Stomach (tissue), 9 donors: ENCODE data around the gene MNAT1. TPM values are rescaled to one million over a fixed set of nuclear protein-coding genes. Genes with fewer than 3 reads are reported as not detected.
"Not testable (repeated sequence)": the region's sequence is repeated elsewhere in the genome, so short reads cannot be mapped to it uniquely, and the experiment has no call there.

Experiments
- DNase-seq, 2 donors: peaks; one replicate each; pipeline versions ENCODE4 v3.0.0 to v3.0.0-alpha.2; 2013 to 2019
- H3K27ac ChIP-seq, 5 donors: fragments of 200-600 bp in 4 of 5; sonication (generic) in 4 of 5; one replicate each; pipeline ENCODE4 v1.5.1; 2013 to 2019; ENCODE audit warnings: mild to moderate bottlenecking in 1 of 5, moderate library complexity in 1 of 5
- H3K27me3 ChIP-seq, 3 donors: fragments of 200-600 bp; sonication (generic); one replicate each; pipeline ENCODE4 v1.5.1; 2017 to 2019; ENCODE audit warnings: mixed run types in 1 of 3
- H3K36me3 ChIP-seq, 4 donors: fragments of 200-600 bp; sonication (generic); 1 replicate in 3 of 4; 2 replicates in 1 of 4; pipeline ENCODE4 v1.5.1; 2016 to 2019
- H3K4me1 ChIP-seq, 4 donors: fragments of 200-600 bp; sonication (generic); one replicate each; pipeline ENCODE4 v1.5.1; 2016 to 2019
- H3K4me3 ChIP-seq, 4 donors: fragments of 200-600 bp; sonication (generic) in 3 of 4; one replicate each; pipeline ENCODE4 v1.5.1; 2016 to 2019; ENCODE audit warnings: mild to moderate bottlenecking in 1 of 4
- H3K9me3 ChIP-seq, 4 donors: fragments of 200-600 bp; sonication (generic); one replicate each; pipeline ENCODE4 v1.5.1; 2016 to 2019
- CTCF ChIP-seq, 7 experiments: fragments of 450-650 bp in 4 of 7; fragments of 200-600 bp in 3 of 7; sonication (generic) in 3 of 7; IDR thresholded peaks; one replicate each; pipeline ENCODE4 v1.5.1; 2016 to 2019; ENCODE audit warnings: antibody characterized with exemption in 7 of 7, control low read depth in 2 of 7, mild to moderate bottlenecking in 1 of 7
- EP300 ChIP-seq: sonication (generic); formaldehyde crosslinking; IDR thresholded peaks from one replicate; pipeline ENCODE4 v1.6.1; 2017; ENCODE audit warnings: antibody characterized with exemption
- POLR2A ChIP-seq, 4 donors: fragments of 450-650 bp; IDR thresholded peaks; one replicate each; pipeline ENCODE4 v1.6.1; 2016; ENCODE audit warnings: antibody characterized with exemption in 4 of 4, control low read depth in 2 of 4, mild to moderate bottlenecking in 1 of 4, moderate library complexity in 1 of 4
- POLR2AphosphoS5 ChIP-seq, 3 donors: sonication (generic); formaldehyde crosslinking; IDR thresholded peaks; one replicate each; pipeline ENCODE4 v1.6.1; 2016; ENCODE audit warnings: antibody characterized with exemption in 3 of 3
- WGBS, 5 donors: extraction: QIAGEN DNeasy Blood & Tissue Kit in 3 of 5; methylation state at CpG; one replicate each; pipeline versions ENCODE4 v1.1.5 to v1.1.7; 2013 to 2018; 5-methylcytosine and 5-hydroxymethylcytosine counted together
- intact Hi-C: fragments of 100-400 bp; cut with DNase I; formaldehyde crosslinking; loops from one replicate; pipeline ENCODE4 v1.15.1; 2023; ENCODE audit warnings: low total_unique reads
- polyA plus RNA-seq, 3 donors: library from polyadenylated mRNA; stranded (reverse); fragments of 200-250 nt; gene quantifications; one replicate each; pipeline ENCODE4 v1.2.3, GENCODE V29; 2013
- total RNA-seq, 5 donors: library from RNA; depleted of rRNA; stranded (reverse); fragments of >200 nt; gene quantifications; one replicate each; pipeline versions ENCODE4 v1.1.0 to v1.2.3, GENCODE V29; 2014 to 2016
- donor health status: healthy with polysubstance abuse.
- donor health status: Bipolar disorder and iron deficiency.
- donor health status: healthy.

Gene MNAT1
- total and polyA plus RNA-seq, 8 donors: 10.3 to 150 (median 19.9) TPM

DNA sequence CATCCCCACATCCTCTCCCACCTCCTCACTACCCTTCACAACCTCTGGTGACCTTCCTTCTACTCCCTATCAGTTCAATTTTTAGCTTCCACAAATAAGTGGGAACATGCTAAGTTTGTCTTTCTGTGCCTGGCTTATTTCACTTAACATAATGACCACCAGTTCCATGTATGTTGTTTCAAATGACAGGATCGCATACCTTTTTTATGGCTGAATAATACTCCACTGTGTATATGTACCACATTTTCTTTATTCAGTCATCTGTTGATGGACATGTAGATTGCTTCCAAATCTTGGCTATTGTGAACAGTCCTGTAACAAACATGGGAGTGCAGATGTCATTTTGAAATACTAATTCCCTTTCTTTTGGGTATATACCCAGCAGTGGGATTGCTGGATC lies 147.7 kb downstream of the MNAT1 start:
- intact Hi-C loops: no loop called here
- 95 to 100% (median 100%) methylated on average over 1 of the region's 1 CpG for WGBS, 5 donors
- peaks cover 0 to 31% (median 27%) of the 10 kb centered on the region in 4 donors for H3K36me3 ChIP-seq
- DNase-seq: no peak
- peaks cover 0 to 21% (median 14%) of the 10 kb centered on the region in 4 donors for H3K9me3 ChIP-seq
- H3K27ac ChIP-seq: no peak overlapping the region
- H3K4me1 ChIP-seq: peaks cover 0 to 3% (median 0%) of the 10 kb centered on the region in 4 donors
- no peak overlapping the region for H3K4me3 ChIP-seq
- no peaks in the 10 kb centered on the region for H3K27me3 ChIP-seq
- no peak for TF ChIP-seq POLR2AphosphoS5 (IDR thresholded peaks at IDR 0.05)
- TF ChIP-seq EP300: no peak
- TF ChIP-seq CTCF (IDR thresholded peaks at IDR 0.05): no peak
- TF ChIP-seq POLR2A (IDR thresholded peaks at IDR 0.05): no peak

DNA sequence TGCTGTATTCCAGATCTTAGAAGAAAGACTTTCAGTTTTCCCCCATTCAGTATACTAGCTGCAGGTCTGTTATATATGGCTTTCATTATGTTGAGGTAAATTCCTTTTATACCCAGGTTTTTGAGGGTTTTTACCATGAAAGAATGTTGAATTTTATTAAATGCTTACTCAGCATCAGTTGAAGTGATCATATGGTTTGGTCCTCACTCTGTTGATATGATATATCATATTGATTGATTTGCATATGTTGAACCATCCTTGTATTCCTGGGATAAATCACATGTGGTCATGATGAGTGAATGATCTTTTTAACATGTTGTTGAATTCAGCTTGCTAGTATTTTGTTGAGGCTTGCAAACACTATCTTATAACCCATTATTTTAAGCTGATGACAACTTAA lies 149.6 kb downstream of the MNAT1 start:
- Histone ChIP-seq H3K27me3 (no peaks in the 10 kb centered on the region), H3K27ac (no peak overlapping the region), H3K36me3 (peaks cover 0 to 31% (median 27%) of the 10 kb centered on the region in 4 donors), H3K4me3 (no peak overlapping the region), H3K4me1 (no peaks in the 10 kb centered on the region), H3K9me3 (peaks cover 0 to 21% (median 14%) of the 10 kb centered on the region in 4 donors)
- DNase-seq: no peak
- no peak for TF ChIP-seq POLR2A (IDR thresholded peaks at IDR 0.05)
- no peak for TF ChIP-seq POLR2AphosphoS5 (IDR thresholded peaks at IDR 0.05)
- no peak for TF ChIP-seq CTCF (IDR thresholded peaks at IDR 0.05)
- TF ChIP-seq EP300: no peak
- intact Hi-C loops: no loop called here

GRCh38 chr14:60890636-60891035 lies 156.1 kb downstream of the MNAT1 start:
- H3K4me1 ChIP-seq, H3K4me3 ChIP-seq, intact Hi-C loops, DNase-seq, H3K27me3 ChIP-seq, H3K9me3 ChIP-seq, H3K27ac ChIP-seq, H3K36me3 ChIP-seq: not testable (repeated sequence)
- WGBS, 5 donors: 89 to 96% (median 93%) methylated on average over 3 of the region's 3 CpGs

GRCh38 chr14:60893911-60894310 lies 159.3 kb downstream of the MNAT1 start:
- Histone ChIP-seq H3K4me3 (no peak overlapping the region), H3K27ac (no peak overlapping the region), H3K36me3 (no peaks in the 10 kb centered on the region), H3K9me3 (no peaks in the 10 kb centered on the region), H3K27me3 (no peaks in the 10 kb centered on the region), H3K4me1 (no peaks in the 10 kb centered on the region)
- 85 to 95% (median 91%) methylated on average over 3 of the region's 3 CpGs for WGBS, 5 donors
- intact Hi-C loops: no loop called here
- TF ChIP-seq POLR2A (IDR thresholded peaks at IDR 0.05): no peak
- TF ChIP-seq POLR2AphosphoS5 (IDR thresholded peaks at IDR 0.05): no peak
- no peak for TF ChIP-seq CTCF (IDR thresholded peaks at IDR 0.05)
- no peak for DNase-seq

GRCh38 chr14:60904381-60904780 lies 169.8 kb downstream of the MNAT1 start:
- TF ChIP-seq POLR2A (IDR thresholded peaks at IDR 0.05): no peak
- no peak for TF ChIP-seq EP300
- no peak for TF ChIP-seq POLR2AphosphoS5 (IDR thresholded peaks at IDR 0.05)
- TF ChIP-seq CTCF (IDR thresholded peaks at IDR 0.05): no peak
- no peaks in the 10 kb centered on the region for H3K27me3 ChIP-seq
- no peaks in the 10 kb centered on the region for H3K36me3 ChIP-seq
- H3K4me3 ChIP-seq: no peak overlapping the region
- H3K4me1 ChIP-seq: no peaks in the 10 kb centered on the region
- H3K27ac ChIP-seq: no peak overlapping the region
- intact Hi-C loops: no loop called here
- H3K9me3 ChIP-seq: no peaks in the 10 kb centered on the region
- DNase-seq: no peak
